Tibial nerve (tissue), 4 donors: ENCODE measurements around the gene GIGYF1. TPM values are rescaled to one million over a fixed set of nuclear protein-coding genes. Genes with fewer than 3 reads are reported as not detected.

ENCODE experiments used
- DNase-seq, 2 donors: peaks; one replicate each; pipeline ENCODE4 v3.0.0-alpha.2; 2019; ENCODE audit warnings: low spot score in 2 of 2
- H3K27ac ChIP-seq, 4 donors: fragments of 200-600 bp; sonication (generic) in 3 of 4; one replicate each; pipeline ENCODE4 v1.5.1; 2017 to 2019; ENCODE audit warnings: mild to moderate bottlenecking in 1 of 4
- H3K27me3 ChIP-seq, 2 donors: fragments of 200-600 bp; sonication (generic) in 1 of 2; one replicate each; pipeline versions ENCODE4 v1.5.1 to v1.6.0; 2017 to 2019
- H3K36me3 ChIP-seq, 3 donors: fragments of 200-600 bp; sonication (generic); one replicate each; pipeline ENCODE4 v1.5.1; 2018 to 2019
- H3K4me1 ChIP-seq, 4 donors: fragments of 200-600 bp; sonication (generic) in 3 of 4; one replicate each; pipeline ENCODE4 v1.5.1; 2017 to 2019
- H3K4me3 ChIP-seq, 4 donors: fragments of 200-600 bp; sonication (generic) in 3 of 4; one replicate each; pipeline ENCODE4 v1.5.1; 2017 to 2019; ENCODE audit warnings: mild to moderate bottlenecking in 1 of 4, moderate library complexity in 1 of 4
- H3K9me3 ChIP-seq, 4 donors: fragments of 200-600 bp; sonication (generic) in 3 of 4; one replicate each; pipeline ENCODE4 v1.5.1; 2017 to 2019
- CTCF ChIP-seq, 5 experiments: fragments of 200-600 bp in 3 of 5; fragments of 450-650 bp in 2 of 5; sonication (generic) in 3 of 5; IDR thresholded peaks; one replicate each; pipeline ENCODE4 v1.5.1; 2016 to 2019; ENCODE audit warnings: antibody characterized with exemption in 5 of 5, mild to moderate bottlenecking in 3 of 5, moderate library complexity in 2 of 5
- EP300 ChIP-seq, 2 donors: sonication (generic); formaldehyde crosslinking; IDR thresholded peaks; one replicate each; pipeline ENCODE4 v1.6.1; 2017; ENCODE audit warnings: antibody characterized with exemption in 2 of 2, mild to moderate bottlenecking in 1 of 2
- POLR2A ChIP-seq, 2 donors: fragments of 450-650 bp; IDR thresholded peaks; one replicate each; pipeline ENCODE4 v1.6.1; 2017; ENCODE audit warnings: antibody characterized with exemption in 2 of 2, mild to moderate bottlenecking in 2 of 2, moderate library complexity in 2 of 2
- WGBS, 2 donors: methylation state at CpG; one replicate each; pipeline ENCODE4 v1.1.5; 2018; 5-methylcytosine and 5-hydroxymethylcytosine counted together
- total RNA-seq, 4 donors: library from RNA; depleted of rRNA; stranded (reverse); fragments of >200 nt; gene quantifications; one replicate each; pipeline ENCODE4 v1.1.0, GENCODE V29; 2016

Gene GIGYF1
- total RNA-seq, 4 donors from 2014 or later: 50.9 to 98.1 (median 64.7) TPM

GRCh38 chr7:100655908-100656674 lies 38.0 kb downstream of the GIGYF1 start, which contains the start of gene ACTL6B:
Gene ACTL6B, minus strand, starts transcription at chr7:100656448. Its CDS starts 94 bp downstream, at chr7:100656354.
- Histone ChIP-seq H3K36me3 (no peaks in the 10 kb centered on the region), H3K4me3 (no peak within 1 kb of the TSS), H3K4me1 (peaks cover 0 to 6% (median 0%) of the 10 kb centered on the region in 4 donors), H3K9me3 (no peaks in the 10 kb centered on the region), H3K27me3 (peaks cover 0 to 72% of the 10 kb centered on the region in 2 donors), H3K27ac (no peak within 1 kb of the TSS)
- no peak for DNase-seq
- WGBS, 2 donors: 8% methylated on average over 54 to 58 of the region's 63 CpGs
- TF ChIP-seq CTCF (IDR thresholded peaks at IDR 0.05) (no peak), POLR2A (IDR thresholded peaks at IDR 0.05) (no peak), EP300 (IDR thresholded peaks at IDR 0.05) (no peak)

GRCh38 chr7:100654908-100655831 lies 38.9 kb downstream of the GIGYF1 start:
- Histone ChIP-seq H3K27ac (no peak overlapping the region), H3K4me3 (no peak overlapping the region), H3K9me3 (no peaks in the 10 kb centered on the region), H3K36me3 (no peaks in the 10 kb centered on the region), H3K4me1 (peaks cover 0 to 6% (median 0%) of the 10 kb centered on the region in 4 donors), H3K27me3 (peaks cover 0 to 78% of the 10 kb centered on the region in 2 donors)
- 50 to 61% methylated on average over 20 to 25 of the region's 25 CpGs for WGBS, 2 donors
- no peak for DNase-seq
- TF ChIP-seq POLR2A (IDR thresholded peaks at IDR 0.05): no peak
- TF ChIP-seq CTCF (IDR thresholded peaks at IDR 0.05): no peak
- TF ChIP-seq EP300 (IDR thresholded peaks at IDR 0.05): no peak

GRCh38 chr7:100649826-100650565 lies 44.1 kb downstream of the GIGYF1 start:
- no peak overlapping the region for H3K4me3 ChIP-seq
- TF ChIP-seq CTCF (IDR thresholded peaks at IDR 0.05): no peak
- TF ChIP-seq EP300 (IDR thresholded peaks at IDR 0.05): no peak
- no peak for TF ChIP-seq POLR2A (IDR thresholded peaks at IDR 0.05)
- no peaks in the 10 kb centered on the region for H3K36me3 ChIP-seq
- H3K27ac ChIP-seq: no peak overlapping the region
- no peaks in the 10 kb centered on the region for H3K9me3 ChIP-seq
- no peak for DNase-seq
- H3K27me3 ChIP-seq: peaks cover 0 to 81% of the 10 kb centered on the region in 2 donors
- WGBS, 2 donors: 67 to 79% methylated on average over 15 of the region's 15 CpGs
- H3K4me1 ChIP-seq: no peaks in the 10 kb centered on the region

GRCh38 chr7:100642534-100642907 lies 51.5 kb downstream of the GIGYF1 start:
- no peaks in the 10 kb centered on the region for H3K36me3 ChIP-seq
- H3K27me3 ChIP-seq: peaks cover 0 to 74% of the 10 kb centered on the region in 2 donors
- H3K4me3 ChIP-seq: no peak overlapping the region
- TF ChIP-seq CTCF (IDR thresholded peaks at IDR 0.05) (no peak), POLR2A (IDR thresholded peaks at IDR 0.05) (no peak), EP300 (IDR thresholded peaks at IDR 0.05) (no peak)
- H3K9me3 ChIP-seq: no peaks in the 10 kb centered on the region
- 59 to 63% methylated on average over 6 to 11 of the region's 11 CpGs for WGBS, 2 donors
- no peaks in the 10 kb centered on the region for H3K4me1 ChIP-seq
- DNase-seq: no peak
- no peak overlapping the region for H3K27ac ChIP-seq
